Measurements from ENCODE around the gene TWF2.

Gene TWF2

GRCh38 chr3:52237006-52237656, 1.8 kb downstream of the TWF2 start:
- peak; percentile 1 for DNase-seq

GRCh38 chr3:52236424-52236886, 2.5 kb downstream of the TWF2 start:
- DNase-seq: no peak

- peak; percentile 1 for DNase-seq
These were observed 4.2 kb downstream of the TWF2 start for GRCh38 chr3:52234516-52235447.

GRCh38 chr3:52233968-52234367, 5.0 kb downstream of the TWF2 start:
- no peak for DNase-seq

- DNase-seq: no peak
These were observed 5.8 kb downstream of the TWF2 start for GRCh38 chr3:52233108-52233591.

GRCh38 chr3:52232279-52233107, 6.5 kb downstream of the TWF2 start:
- peak; percentile 56 for DNase-seq

- DNase-seq: peak; percentile 93
These were observed 7.3 kb downstream of the TWF2 start for GRCh38 chr3:52231502-52232278.

GRCh38 chr3:52230889-52231499, 8.0 kb downstream of the TWF2 start:
- no peak for DNase-seq

- peak; percentile 1 for DNase-seq
These were observed 8.5 kb downstream of the TWF2 start for GRCh38 chr3:52230461-52230860.

GRCh38 chr3:52229656-52230055, 9.3 kb downstream of the TWF2 start:
- DNase-seq: no peak

- DNase-seq: peak; percentile 1
These were observed 10.1 kb downstream of the TWF2 start for GRCh38 chr3:52228751-52229291.

- DNase-seq: no peak
These were observed 10.7 kb downstream of the TWF2 start for GRCh38 chr3:52228266-52228665.

- DNase-seq: no peak
These were observed 11.2 kb downstream of the TWF2 start for GRCh38 chr3:52227766-52228165.

GRCh38 chr3:52227117-52227516, 11.8 kb downstream of the TWF2 start:
- no peak for DNase-seq

- peak; percentile 2 for DNase-seq
These were observed 12.6 kb downstream of the TWF2 start for GRCh38 chr3:52226229-52226817.

- DNase-seq: peak; percentile 53
These were observed 13.3 kb downstream of the TWF2 start, which contains the start of gene TLR9 for GRCh38 chr3:52225452-52226228. Gene TLR9, minus strand, starts transcription at chr3:52225645. Its CDS starts 116 bp downstream, at chr3:52225529.

- DNase-seq: peak; percentile 1
These were observed 15.2 kb downstream of the TWF2 start for GRCh38 chr3:52223449-52224408.
